ENCODE results near the gene WDR5. TPM values are rescaled to one million over a fixed set of nuclear protein-coding genes. Genes with fewer than 3 reads are reported as not detected.

The WDR5 gene
- total RNA-seq, 4 donors from 2014 or later: 24.1 to 40.1 (median 27.1) TPM

DNA sequence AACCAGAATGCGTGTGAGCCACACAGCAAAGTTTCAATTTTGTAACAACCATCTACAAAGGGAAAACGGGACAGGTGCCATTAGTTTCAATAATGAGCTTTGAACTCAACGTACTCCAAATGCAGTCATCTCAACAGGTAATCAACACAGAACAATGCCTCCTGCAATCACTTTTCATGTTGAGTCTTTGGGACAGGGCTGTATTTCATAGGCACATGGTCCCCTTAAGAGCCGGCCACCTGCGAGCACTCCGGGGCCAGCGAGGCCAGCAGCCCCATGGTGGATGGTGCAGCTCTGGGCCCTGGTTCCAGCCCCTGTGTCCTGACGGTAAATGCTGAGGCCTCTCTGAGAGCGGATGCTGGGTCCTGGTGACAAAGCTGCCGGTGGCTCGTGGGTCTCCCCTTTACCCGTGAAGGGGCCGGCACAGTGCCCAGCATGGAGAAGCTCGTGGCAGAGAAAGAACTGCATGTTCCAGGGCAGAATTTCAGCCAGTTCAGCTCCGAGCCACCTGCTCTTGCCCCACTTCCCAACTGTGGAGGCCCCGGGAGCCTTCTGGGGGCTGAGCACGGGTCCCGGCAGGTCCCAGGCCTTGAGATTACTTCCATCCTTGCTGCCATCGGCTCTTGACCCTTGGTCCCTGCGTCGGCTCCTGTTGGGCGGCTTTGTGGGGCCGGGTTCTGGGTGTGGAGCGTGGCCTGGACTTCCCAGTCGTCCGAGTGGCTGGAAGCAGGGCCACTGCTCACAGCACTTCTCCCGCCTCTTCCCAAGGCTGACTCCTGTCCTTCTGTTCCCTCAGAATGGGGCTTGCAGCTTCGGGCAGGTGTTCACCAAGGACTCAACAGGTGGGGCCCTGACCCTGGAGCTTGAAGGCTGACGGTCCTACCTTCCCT, 54.6 kb downstream of the WDR5 start:
- H3K36me3 ChIP-seq: no peaks in the 10 kb centered on the region
- intact Hi-C loops (cut with DNase I): no loop called here
- H3K4me3 ChIP-seq (replicated peaks in 1 of 3): no peak overlapping the region
- H3K4me1 ChIP-seq: peaks cover 0 to 32% of the 10 kb centered on the region in 2 donors
- peak in 1 of 2 donors; percentile 2 for DNase-seq
- 94% methylated on average over 22 to 26 of the region's 29 CpGs for WGBS, 2 donors
- H3K9me3 ChIP-seq: no peaks in the 10 kb centered on the region
- no peak overlapping the region for H3K27ac ChIP-seq
- TF ChIP-seq, protein P1, sequence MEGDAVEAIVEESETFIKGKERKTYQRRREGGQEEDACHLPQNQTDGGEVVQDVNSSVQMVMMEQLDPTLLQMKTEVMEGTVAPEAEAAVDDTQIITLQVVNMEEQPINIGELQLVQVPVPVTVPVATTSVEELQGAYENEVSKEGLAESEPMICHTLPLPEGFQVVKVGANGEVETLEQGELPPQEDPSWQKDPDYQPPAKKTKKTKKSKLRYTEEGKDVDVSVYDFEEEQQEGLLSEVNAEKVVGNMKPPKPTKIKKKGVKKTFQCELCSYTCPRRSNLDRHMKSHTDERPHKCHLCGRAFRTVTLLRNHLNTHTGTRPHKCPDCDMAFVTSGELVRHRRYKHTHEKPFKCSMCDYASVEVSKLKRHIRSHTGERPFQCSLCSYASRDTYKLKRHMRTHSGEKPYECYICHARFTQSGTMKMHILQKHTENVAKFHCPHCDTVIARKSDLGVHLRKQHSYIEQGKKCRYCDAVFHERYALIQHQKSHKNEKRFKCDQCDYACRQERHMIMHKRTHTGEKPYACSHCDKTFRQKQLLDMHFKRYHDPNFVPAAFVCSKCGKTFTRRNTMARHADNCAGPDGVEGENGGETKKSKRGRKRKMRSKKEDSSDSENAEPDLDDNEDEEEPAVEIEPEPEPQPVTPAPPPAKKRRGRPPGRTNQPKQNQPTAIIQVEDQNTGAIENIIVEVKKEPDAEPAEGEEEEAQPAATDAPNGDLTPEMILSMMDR (IDR thresholded peaks at IDR 0.05): no peak
- TF ChIP-seq POLR2A (IDR thresholded peaks at IDR 0.05): no peak
- no peaks in the 10 kb centered on the region for H3K27me3 ChIP-seq

DNA sequence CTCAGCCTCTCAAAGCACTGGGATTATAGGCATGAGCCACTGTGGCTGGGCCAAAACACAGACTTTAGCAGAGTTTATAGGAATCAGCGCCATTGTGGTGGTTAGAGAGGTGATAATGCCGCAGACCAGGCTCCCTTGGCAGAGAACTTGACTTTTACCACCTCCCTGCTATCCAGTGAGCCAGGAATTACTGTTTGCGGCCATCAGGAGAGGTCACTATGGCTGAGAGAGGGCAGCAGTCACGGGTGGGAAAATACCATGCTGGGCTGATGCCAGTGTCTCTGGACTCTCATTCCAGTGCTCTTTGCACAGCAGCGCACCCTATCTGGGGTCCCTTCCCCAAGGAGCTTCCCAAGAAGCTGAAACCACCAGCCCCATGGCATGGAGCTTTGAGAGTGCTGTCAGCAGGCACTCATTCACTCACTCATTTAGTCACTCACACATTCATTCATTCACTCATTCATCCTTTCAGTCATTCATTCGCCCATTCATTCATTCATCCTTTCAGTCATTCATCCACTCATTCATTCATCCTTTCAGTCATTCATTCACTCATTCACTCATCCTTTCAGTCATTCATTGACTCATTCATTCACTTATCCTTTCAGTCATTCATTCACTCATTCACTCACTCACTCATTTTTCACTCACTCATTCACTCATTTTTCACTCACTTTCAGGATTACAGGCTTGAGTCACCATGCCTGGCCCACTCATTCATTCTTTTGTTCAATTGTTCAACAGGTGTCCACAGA, 55.8 kb downstream of the WDR5 start:
- Histone ChIP-seq H3K4me1 (peaks cover 0 to 28% of the 10 kb centered on the region in 2 donors), H3K36me3 (no peaks in the 10 kb centered on the region), H3K27ac (no peak overlapping the region), H3K9me3 (no peaks in the 10 kb centered on the region), H3K27me3 (no peaks in the 10 kb centered on the region), H3K4me3 (replicated peaks in 1 of 3) (no peak overlapping the region)
- intact Hi-C loops (cut with DNase I): no loop called here
- DNase-seq: peak in 1 of 2 donors; percentile 0
- no peak for TF ChIP-seq POLR2A (IDR thresholded peaks at IDR 0.05)
- TF ChIP-seq, protein P1 (IDR thresholded peaks at IDR 0.05): no peak
- WGBS, 2 donors: 91 to 93% methylated on average over 5 to 6 of the region's 6 CpGs

DNA sequence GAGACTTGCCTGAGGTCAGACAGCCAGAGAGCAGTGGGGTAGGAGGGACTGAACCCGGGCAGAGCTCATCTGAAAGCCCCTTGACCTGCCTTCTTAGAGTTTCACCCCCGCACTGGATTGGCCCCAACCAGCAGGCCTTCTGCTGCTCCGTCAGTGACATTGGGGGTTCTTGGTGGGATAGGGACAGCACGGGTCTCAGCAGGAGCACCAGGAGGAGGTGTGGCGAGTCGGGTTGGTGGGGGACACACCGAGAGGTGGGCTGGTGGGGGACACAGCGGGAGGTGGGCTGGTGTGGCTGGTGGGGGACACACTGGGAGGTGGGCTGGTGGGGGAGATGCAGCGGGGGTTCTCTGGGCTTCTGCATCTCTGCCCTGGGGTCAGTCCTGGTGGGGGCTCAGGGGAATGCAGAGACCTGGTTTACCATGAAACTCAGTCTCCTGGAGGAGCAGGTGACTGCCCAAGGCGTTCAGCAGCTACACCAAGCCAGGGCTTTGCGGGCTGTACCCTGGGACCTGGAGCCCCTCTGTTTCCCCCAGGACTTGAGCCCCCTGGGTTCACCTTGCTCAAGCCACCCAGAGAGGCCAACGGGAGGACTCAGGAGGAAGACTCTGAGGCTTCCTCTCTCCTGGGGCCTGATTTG, 56.5 kb downstream of the WDR5 start:
- no peak overlapping the region for H3K4me3 ChIP-seq (replicated peaks in 1 of 3)
- peak; percentile 1 to 6 for DNase-seq
- H3K4me1 ChIP-seq: peaks cover 0 to 24% of the 10 kb centered on the region in 2 donors
- WGBS, 2 donors: 89 to 95% methylated on average over 11 of the region's 12 CpGs
- no peaks in the 10 kb centered on the region for H3K27me3 ChIP-seq
- no peaks in the 10 kb centered on the region for H3K36me3 ChIP-seq
- intact Hi-C loops (cut with DNase I): no loop called here
- no peak for TF ChIP-seq POLR2A (IDR thresholded peaks at IDR 0.05)
- TF ChIP-seq, protein P1 (IDR thresholded peaks at IDR 0.05): no peak
- H3K27ac ChIP-seq: peak overlapping the region in 1 of 3 donors; percentile 42
- H3K9me3 ChIP-seq: no peaks in the 10 kb centered on the region

DNA sequence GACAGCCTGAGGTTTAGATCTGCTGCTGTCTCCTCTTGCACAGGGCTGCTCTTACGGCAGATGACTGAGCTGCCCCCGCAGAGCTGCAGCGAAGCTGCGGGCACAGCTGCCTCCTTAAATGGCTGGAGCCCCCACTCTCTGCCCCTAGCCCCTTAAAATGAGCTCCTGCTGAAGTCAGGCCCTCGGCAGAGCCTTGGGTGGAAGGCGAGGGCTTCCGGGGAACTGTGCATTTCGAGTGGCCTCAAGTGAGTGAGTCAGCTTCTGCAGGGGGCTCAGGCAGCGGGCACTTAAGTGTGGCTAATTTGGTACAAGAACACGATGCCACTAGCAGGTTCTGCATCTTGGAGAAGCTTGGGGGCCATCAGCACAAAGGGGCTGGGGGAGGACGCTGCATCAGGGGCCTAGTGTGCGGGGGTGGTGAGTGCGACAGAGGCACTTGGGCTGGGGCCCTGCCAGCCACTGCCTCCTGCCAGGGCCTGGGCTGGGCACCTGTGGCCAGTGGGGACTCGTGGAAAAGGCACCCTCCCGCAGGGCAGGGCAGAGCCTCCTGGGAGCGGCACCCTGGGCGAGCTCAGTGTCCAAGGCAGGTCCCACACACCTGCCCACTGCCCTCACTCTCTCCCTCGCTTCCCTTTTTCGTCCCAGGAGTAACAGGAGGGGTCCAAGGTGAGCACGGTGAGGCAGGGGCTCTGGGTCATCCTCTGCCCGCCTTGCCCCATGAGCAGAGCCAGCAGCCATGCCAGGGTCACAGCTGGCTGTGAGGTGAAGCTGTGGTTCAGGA, 57.3 kb downstream of the WDR5 start:
- peak; percentile 84 to 88 for DNase-seq
- no peak for TF ChIP-seq POLR2A (IDR thresholded peaks at IDR 0.05)
- TF ChIP-seq, protein P1 (IDR thresholded peaks at IDR 0.05): no peak
- H3K4me3 ChIP-seq (replicated peaks in 1 of 3): no peak overlapping the region
- H3K9me3 ChIP-seq: no peaks in the 10 kb centered on the region
- 69 to 78% methylated on average over 5 to 19 of the region's 21 CpGs for WGBS, 2 donors
- no peaks in the 10 kb centered on the region for H3K36me3 ChIP-seq
- intact Hi-C loops (cut with DNase I): no loop called here
- peak overlapping the region in 1 of 3 donors; percentile 42 for H3K27ac ChIP-seq
- H3K27me3 ChIP-seq: no peaks in the 10 kb centered on the region
- peaks cover 0 to 24% of the 10 kb centered on the region in 2 donors for H3K4me1 ChIP-seq
